Testis (tissue), 2 donors: Measurements from ENCODE around the gene MOGAT3.

Experiments
- POLR2A ChIP-seq: fragments of 450-650 bp; IDR thresholded peaks from one replicate; pipeline ENCODE4 v1.6.1; 2017; ENCODE audit warnings: antibody characterized with exemption, mild to moderate bottlenecking, moderate library complexity
- TF ChIP-seq, protein P1 (sequence below), 3 experiments: fragments of 450-650 bp in 2 of 3; fragments of 200-600 bp in 1 of 3; sonication (generic) in 1 of 3; IDR thresholded peaks; one replicate each; pipeline ENCODE4 v1.5.1; 2016 to 2019; ENCODE audit warnings: antibody characterized with exemption in 3 of 3, mild to moderate bottlenecking in 2 of 3, moderate library complexity in 1 of 3

- TF ChIP-seq, protein P1, sequence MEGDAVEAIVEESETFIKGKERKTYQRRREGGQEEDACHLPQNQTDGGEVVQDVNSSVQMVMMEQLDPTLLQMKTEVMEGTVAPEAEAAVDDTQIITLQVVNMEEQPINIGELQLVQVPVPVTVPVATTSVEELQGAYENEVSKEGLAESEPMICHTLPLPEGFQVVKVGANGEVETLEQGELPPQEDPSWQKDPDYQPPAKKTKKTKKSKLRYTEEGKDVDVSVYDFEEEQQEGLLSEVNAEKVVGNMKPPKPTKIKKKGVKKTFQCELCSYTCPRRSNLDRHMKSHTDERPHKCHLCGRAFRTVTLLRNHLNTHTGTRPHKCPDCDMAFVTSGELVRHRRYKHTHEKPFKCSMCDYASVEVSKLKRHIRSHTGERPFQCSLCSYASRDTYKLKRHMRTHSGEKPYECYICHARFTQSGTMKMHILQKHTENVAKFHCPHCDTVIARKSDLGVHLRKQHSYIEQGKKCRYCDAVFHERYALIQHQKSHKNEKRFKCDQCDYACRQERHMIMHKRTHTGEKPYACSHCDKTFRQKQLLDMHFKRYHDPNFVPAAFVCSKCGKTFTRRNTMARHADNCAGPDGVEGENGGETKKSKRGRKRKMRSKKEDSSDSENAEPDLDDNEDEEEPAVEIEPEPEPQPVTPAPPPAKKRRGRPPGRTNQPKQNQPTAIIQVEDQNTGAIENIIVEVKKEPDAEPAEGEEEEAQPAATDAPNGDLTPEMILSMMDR (IDR thresholded peaks at IDR 0.05), result no peak
- TF ChIP-seq POLR2A, result no peak
These were observed 38.1 kb downstream of the MOGAT3 start for GRCh38 chr7:101162551-101163278.
